ENCODE data around the gene APOL6. TPM values are rescaled to one million over a fixed set of nuclear protein-coding genes. Genes with fewer than 3 reads are reported as not detected.

The APOL6 gene
- total and polyA plus RNA-seq, 4 donors, result 9.6 to 34.1 (median 22.4) TPM

- peaks cover 0 to 4% (median 2%) of the 10 kb centered on the region in 4 donors for H3K9me3 ChIP-seq (ENCODE audit: control insufficient read depth in 4 of 4, insufficient read depth in 3 of 4, low read length in 3 of 4)
- H3K4me3 ChIP-seq, result no peak overlapping the region
- DNase-seq (no peak), ATAC-seq (ENCODE audit: insufficient read depth, low FRiP score) (no peak)
- H3K27me3 ChIP-seq (ENCODE audit: control insufficient read depth in 3 of 3, insufficient read depth in 3 of 3, low read length in 2 of 3), result no peaks in the 10 kb centered on the region
- TF ChIP-seq, protein P1, sequence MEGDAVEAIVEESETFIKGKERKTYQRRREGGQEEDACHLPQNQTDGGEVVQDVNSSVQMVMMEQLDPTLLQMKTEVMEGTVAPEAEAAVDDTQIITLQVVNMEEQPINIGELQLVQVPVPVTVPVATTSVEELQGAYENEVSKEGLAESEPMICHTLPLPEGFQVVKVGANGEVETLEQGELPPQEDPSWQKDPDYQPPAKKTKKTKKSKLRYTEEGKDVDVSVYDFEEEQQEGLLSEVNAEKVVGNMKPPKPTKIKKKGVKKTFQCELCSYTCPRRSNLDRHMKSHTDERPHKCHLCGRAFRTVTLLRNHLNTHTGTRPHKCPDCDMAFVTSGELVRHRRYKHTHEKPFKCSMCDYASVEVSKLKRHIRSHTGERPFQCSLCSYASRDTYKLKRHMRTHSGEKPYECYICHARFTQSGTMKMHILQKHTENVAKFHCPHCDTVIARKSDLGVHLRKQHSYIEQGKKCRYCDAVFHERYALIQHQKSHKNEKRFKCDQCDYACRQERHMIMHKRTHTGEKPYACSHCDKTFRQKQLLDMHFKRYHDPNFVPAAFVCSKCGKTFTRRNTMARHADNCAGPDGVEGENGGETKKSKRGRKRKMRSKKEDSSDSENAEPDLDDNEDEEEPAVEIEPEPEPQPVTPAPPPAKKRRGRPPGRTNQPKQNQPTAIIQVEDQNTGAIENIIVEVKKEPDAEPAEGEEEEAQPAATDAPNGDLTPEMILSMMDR (IDR thresholded peaks at IDR 0.05; ENCODE audit: control extremely low read depth, extremely low read depth), result no peak
- H3K36me3 ChIP-seq (ENCODE audit: control insufficient read depth in 4 of 4, insufficient read depth in 4 of 4, low read length in 4 of 4), result no peaks in the 10 kb centered on the region
- H3K9ac ChIP-seq (ENCODE audit: insufficient read depth in 1 of 2, low read length in 2 of 2), result no peak overlapping the region
- 72 to 79% methylated on average over 4 of the region's 4 CpGs for WGBS, 2 donors
- no peak overlapping the region for H3K27ac ChIP-seq (ENCODE audit: low read depth in 1 of 2, low read length in 1 of 2)
- peaks cover 0 to 2% (median 0%) of the 10 kb centered on the region in 5 donors for H3K4me1 ChIP-seq (ENCODE audit: control insufficient read depth in 5 of 5, insufficient read depth in 5 of 5, low read length in 5 of 5)
Measured at GRCh38 chr22:35686298-35686697, 38.1 kb downstream of the APOL6 start.

GRCh38 chr22:35687461-35687860, 39.2 kb downstream of the APOL6 start:
- TF ChIP-seq, protein P1 (IDR thresholded peaks at IDR 0.05; ENCODE audit: control extremely low read depth, extremely low read depth), result no peak
- Histone ChIP-seq H3K27ac (ENCODE audit: low read depth in 1 of 2, low read length in 1 of 2) (no peak overlapping the region), H3K36me3 (ENCODE audit: control insufficient read depth in 4 of 4, insufficient read depth in 4 of 4, low read length in 4 of 4) (no peaks in the 10 kb centered on the region), H3K4me3 (no peak overlapping the region), H3K9ac (ENCODE audit: insufficient read depth in 1 of 2, low read length in 2 of 2) (no peak overlapping the region), H3K9me3 (ENCODE audit: control insufficient read depth in 4 of 4, insufficient read depth in 3 of 4, low read length in 3 of 4) (peaks cover 0 to 2% (median 0%) of the 10 kb centered on the region in 4 donors), H3K4me1 (ENCODE audit: control insufficient read depth in 5 of 5, insufficient read depth in 5 of 5, low read length in 5 of 5) (peaks cover 0 to 2% (median 0%) of the 10 kb centered on the region in 5 donors), H3K27me3 (ENCODE audit: control insufficient read depth in 3 of 3, insufficient read depth in 3 of 3, low read length in 2 of 3) (no peaks in the 10 kb centered on the region)
- WGBS, 2 donors, result 81 to 86% methylated on average over 6 of the region's 6 CpGs
- DNase-seq, result no peak
- ATAC-seq (ENCODE audit: insufficient read depth, low FRiP score), result no peak

- TF ChIP-seq, protein P1 (IDR thresholded peaks at IDR 0.05; ENCODE audit: control extremely low read depth, extremely low read depth), result no peak
- H3K4me1 ChIP-seq (ENCODE audit: control insufficient read depth in 5 of 5, insufficient read depth in 5 of 5, low read length in 5 of 5), result peaks cover 0 to 2% (median 0%) of the 10 kb centered on the region in 5 donors
- ATAC-seq (ENCODE audit: insufficient read depth, low FRiP score), result no peak
Measured at GRCh38 chr22:35688913-35689675, 40.8 kb downstream of the APOL6 start.

More at GRCh38 chr22:35688913-35689675, 40.8 kb downstream of the APOL6 start:
- H3K9me3 ChIP-seq (ENCODE audit: control insufficient read depth in 4 of 4, insufficient read depth in 3 of 4, low read length in 3 of 4), result peaks cover 0 to 2% (median 0%) of the 10 kb centered on the region in 4 donors
- H3K36me3 ChIP-seq (ENCODE audit: control insufficient read depth in 4 of 4, insufficient read depth in 4 of 4, low read length in 4 of 4), result no peaks in the 10 kb centered on the region
- no peak for DNase-seq
- H3K27me3 ChIP-seq (ENCODE audit: control insufficient read depth in 3 of 3, insufficient read depth in 3 of 3, low read length in 2 of 3), result no peaks in the 10 kb centered on the region
- 84 to 87% methylated on average over 10 of the region's 10 CpGs for WGBS, 2 donors
- H3K4me3 ChIP-seq, result no peak overlapping the region
- no peak overlapping the region for H3K9ac ChIP-seq (ENCODE audit: insufficient read depth in 1 of 2, low read length in 2 of 2)
- H3K27ac ChIP-seq (ENCODE audit: low read depth in 1 of 2, low read length in 1 of 2), result no peak overlapping the region

Data from lung (tissue), 12 donors.